Non-pigmented ciliary epithelial cell (primary cell): ENCODE measurements around the gene PNPLA3.
"Not testable (repeated sequence)": the region's sequence is repeated elsewhere in the genome, so short reads cannot be mapped to it uniquely, and the experiment has no call there.

ENCODE experiments used
- DNase-seq: peaks from one replicate; pipeline ENCODE4 v3.0.0-alpha.2; 2010; ENCODE audit warnings: low read depth

The PNPLA3 gene

GRCh38 chr22:43890901-43891331, 32.7 kb upstream of the PNPLA3 start:
- no peak for DNase-seq

DNA sequence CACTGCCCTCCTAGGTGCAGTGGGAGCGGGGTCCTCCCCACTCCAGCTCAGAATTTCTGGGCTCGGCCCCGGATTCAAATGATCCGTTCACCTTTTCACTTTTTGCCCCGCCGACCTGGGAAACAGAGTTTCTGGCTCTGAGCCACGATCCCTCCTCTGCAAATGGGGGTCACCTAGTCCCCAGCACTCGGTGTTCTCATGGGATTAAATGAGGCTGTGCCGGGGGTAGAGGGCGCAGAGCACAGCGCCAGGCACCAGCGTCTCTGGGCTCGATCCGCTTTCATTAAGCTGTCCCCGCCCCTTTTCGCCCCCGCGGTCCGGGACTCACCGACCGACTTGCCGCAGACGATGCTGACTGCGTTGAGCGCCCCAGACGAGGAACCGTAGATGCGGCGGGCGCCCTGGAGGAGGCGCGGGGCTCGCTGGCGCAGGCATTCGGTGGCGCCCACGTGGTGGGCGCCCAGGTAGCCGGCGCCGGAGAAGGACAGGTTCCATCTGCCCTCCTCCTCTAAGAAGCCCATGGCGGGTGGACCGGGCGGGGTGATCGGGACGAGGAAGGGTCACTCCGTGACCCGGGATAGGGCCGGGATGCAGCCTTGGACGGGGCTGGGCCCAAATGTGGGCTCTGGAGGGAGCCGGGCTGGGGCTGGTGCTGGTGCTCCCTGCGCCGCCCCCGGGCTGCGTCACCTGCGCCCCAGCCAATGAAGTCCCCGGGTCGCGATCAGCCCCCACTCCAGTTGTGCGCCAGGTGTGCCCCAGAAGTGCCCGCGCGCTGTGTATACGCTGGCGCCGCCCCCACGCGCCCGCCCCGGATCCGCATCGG, 32.0 kb upstream of the PNPLA3 start, which contains the start of gene PNPLA5:
Gene PNPLA5 (minus strand): TSS at position 654 of the 823 bp plus-strand sequence. CDS start 133 bp downstream, at position 521.
- DNase-seq: no peak

GRCh38 chr22:43892183-43892894, 31.3 kb upstream of the PNPLA3 start:
- DNase-seq: no peak

DNA sequence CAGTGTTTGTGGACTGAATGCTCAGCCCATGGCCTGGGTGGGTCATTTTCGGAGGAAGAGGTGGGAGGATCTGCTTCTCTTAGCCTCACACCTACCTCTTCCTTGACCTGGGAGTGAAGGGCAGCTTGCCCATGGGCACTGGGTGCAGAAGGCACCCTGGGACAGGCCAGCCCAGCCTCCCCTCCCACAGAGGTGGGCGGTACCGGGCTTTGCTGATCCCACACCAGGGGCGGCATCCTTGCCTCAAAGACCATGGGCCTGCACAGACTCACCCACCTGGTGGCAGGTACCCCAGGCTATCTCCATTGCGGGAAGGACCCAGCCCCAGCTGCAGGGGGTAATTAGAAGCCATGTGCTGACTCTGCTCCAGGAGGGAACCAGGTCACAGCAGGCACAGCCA, 30.3 kb upstream of the PNPLA3 start:
- no peak for DNase-seq

DNA sequence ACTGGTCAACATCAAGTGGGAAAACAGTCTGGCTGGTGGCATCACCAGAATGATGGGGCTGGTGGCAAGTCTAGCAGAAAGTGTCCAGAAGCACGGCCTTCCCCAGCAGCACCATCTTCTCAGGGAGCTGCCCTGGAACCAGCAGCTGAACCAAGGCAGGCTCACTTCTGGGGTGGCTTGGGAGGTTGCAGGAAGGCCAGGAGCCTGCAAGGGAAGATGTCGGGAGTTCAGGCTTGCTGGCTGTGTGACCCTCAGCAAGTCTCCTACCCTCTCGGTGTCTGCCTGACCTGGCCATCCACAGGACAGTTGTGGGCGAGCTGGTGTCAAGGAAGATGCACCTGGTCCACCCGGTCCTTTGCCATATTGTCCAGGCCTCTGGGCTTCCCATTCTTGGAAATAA, 29.5 kb upstream of the PNPLA3 start:
- DNase-seq: no peak

GRCh38 chr22:43895986-43896645, 27.5 kb upstream of the PNPLA3 start:
- no peak for DNase-seq

DNA sequence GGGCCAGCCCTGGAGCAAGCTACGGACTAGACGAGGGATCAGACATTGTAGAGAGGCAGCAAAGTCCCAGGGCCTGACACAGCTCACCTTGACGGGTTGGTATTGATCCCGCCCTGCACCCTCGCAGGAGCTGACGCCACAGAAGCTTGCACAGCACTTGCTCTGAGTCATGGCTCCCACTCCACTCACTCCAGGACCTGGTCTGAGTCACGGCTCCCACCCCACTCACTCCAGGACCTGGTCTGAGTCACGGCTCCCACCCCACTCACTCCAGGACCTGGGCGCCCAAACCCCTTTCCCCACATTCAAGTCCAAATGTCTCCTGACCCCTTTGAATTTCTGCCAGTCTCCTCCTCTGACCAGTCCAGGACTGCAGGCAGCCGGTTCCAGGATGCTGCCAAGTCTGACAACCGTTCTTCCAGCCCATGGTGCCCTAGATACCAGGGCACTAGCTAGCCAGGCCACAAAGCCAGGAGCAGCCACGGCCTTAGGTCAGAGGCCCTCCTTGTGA, 25.8 kb upstream of the PNPLA3 start:
- no peak for DNase-seq

- DNase-seq: no peak
Measured at GRCh38 chr22:43900206-43900605, 23.4 kb upstream of the PNPLA3 start.

GRCh38 chr22:43901976-43902643, 21.5 kb upstream of the PNPLA3 start:
- DNase-seq: no peak

DNA sequence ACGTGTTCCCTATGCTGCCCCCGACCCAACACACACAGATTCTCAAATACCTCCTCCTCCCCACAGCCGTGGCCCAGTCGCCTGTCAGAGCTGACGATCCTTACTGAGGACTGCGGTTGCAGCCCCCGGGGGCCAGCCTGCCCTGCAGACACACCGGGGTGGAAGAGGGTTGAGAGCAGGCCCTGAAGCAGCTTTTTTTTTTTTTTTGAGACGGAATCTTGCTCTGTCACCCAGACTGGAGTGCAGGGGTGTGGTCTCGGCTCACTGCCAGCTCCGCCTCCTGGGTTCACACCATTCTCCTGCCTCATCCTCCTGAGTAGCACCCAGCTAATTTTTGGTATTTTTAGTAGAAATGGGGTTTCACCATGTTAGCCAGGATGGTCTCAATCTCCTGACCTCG, 20.6 kb upstream of the PNPLA3 start:
- not testable (repeated sequence) for DNase-seq

DNA sequence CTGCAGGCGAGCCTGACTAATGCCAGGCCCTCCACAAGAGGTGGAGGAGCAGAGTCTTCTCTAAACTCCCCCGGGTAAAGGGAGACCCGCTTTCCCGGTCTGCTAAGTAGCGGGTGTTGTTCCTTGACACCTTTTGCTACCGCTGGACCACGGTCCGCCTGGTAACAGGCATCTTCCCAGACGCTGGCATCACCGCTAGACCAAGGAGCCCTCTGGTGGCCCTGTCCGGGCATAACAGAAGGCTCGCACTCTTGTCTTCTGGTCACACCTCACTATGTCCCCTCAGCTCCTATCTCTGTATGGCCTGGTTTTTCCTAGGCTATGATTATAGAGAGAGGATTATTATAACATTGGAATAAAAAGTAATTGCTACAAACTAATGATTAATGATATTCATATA, 19.2 kb upstream of the PNPLA3 start:
- not testable (repeated sequence) for DNase-seq

GRCh38 chr22:43905681-43906080, 17.9 kb upstream of the PNPLA3 start:
- DNase-seq: no peak

GRCh38 chr22:43909708-43910107, 13.9 kb upstream of the PNPLA3 start:
- no peak for DNase-seq

DNA sequence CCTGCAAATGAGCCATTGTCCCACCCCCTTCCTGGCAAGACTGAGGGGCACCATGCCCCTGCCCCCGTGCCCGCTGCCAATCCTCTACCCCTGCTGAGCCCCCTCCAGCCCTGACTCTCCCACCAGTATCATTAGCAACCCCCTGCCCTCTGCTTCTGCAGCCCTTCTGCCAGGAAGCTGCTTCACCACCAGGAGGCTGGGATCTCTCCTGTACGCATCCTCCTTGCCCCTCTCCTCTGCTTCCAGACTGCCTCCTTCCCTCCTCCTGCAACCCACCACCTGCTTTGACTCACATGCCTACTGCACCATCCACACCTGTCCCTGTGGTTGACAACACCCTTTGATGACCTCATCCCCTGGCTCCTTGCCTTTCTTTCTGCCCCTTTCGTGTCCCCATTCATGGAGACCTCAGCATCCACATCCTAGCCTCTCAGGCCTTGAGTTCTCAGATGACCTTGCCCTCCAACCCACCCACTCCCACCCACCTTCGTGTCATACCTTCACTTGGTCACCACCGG, 13.4 kb upstream of the PNPLA3 start:
- DNase-seq: no peak

- no peak for DNase-seq
Measured at GRCh38 chr22:43911351-43911750, 12.3 kb upstream of the PNPLA3 start.

DNA sequence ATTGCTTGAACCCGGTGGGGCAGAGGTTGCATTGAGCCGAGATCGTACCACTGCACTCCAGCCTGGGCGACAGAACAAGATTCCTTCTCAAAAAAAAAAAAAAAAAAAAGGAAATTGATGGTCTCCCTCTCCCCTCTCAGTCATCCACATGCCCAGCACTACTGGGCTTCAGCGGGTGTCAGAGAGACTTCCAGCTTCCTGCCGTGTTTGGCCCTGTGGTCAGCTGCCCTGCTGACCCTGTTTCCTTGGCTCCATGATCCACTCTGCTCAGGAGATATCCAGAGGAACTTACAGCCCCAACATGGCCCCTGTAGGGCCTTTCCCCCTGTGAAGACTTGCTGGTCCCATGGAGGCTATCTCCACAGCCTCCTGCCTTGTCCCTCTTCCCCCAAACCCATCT, 6.1 kb upstream of the PNPLA3 start:
- DNase-seq: no peak

DNA sequence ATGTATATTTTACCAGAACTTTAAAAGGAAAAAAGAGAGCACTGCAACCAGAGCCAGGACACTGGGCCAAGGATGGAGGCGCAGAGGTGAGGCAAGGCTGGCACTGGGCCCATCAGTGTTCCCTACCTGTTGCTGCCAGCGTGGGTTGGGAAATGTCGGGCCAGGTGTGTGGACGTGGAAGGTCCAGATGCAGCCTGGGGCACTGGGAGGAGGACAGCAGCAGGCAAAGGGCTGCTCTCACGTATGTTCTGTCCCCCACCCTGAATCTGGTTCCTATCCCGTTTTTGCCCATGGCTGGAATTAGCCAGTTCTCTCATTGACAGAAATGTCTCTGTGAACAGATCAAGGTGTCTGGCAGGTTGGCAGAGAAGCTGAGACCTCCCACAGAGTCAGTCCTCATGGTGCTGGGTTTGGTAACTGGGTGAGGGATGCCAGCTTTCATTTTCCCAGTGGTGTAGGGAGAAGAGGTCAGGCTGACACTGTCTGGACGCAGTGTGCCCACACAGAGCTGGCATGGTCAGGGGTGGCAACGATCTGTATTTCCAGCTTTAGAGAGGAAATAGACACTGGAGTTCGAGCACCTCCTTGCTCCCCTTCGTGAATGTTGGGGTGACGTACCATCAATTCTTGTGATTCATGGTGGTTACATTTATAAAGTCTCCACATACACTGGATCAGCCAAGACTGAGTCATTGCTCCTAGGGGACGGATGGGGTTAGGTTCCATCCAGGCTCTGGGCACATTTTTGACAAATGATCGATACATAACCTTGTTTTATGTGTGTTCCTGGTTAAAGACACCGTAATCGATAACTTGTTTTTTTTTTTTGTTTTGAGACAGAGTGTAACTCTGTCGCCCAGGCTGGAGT, 4.3 kb upstream of the PNPLA3 start:
- DNase-seq: no peak

DNA sequence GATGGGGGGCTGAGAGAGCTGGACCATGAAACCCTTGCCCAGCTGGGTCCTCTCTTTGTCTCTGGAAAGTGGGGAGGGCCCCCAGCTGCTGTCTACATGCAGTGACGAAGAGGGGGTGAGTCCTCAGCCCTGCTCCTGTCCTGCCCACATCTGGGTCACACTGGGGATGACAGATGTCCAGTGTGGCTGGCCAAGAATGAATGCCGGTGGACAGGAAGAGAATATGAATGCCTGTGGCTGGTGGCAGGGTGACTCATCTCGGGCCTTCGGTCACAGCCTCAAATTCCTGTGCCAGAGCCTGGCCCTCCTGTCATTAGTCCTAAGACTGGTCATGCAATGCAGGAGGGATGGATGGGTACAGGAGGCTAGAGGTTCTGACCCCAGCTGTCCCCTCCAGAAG, 2.2 kb upstream of the PNPLA3 start:
- no peak for DNase-seq

DNA sequence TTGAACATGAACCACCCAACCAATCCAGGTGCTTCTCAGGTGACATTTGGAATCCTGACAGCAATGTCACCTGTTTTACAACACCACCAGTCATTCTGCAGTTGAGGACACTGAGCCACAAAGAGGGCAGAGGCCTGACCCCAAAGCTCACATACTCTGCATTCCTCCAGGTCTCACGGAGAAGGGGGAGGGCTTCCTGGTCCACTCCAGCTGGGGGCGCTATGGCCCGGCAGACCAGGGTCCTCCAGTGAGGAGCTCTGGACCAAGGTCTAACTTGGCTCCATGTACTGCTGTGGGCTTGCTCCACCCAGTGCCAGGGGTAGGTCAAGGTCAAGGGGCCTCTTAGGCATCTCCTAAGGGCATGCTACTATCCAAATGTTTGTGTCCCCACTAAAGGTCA, 1.5 kb upstream of the PNPLA3 start:
- DNase-seq: no peak

- no peak for DNase-seq
Measured at GRCh38 chr22:43923191-43923590, 414 bp upstream of the PNPLA3 start.

- no peak for DNase-seq
Measured at GRCh38 chr22:43924877-43925276, 1.3 kb downstream of the PNPLA3 start.
